WERI-Rb-1 (cell line): ENCODE results near the gene GTF3A.
"Not testable (repeated sequence)": the region's sequence is repeated elsewhere in the genome, so short reads cannot be mapped to it uniquely, and the experiment has no call there.

Experiments
- DNase-seq: peaks from one replicate; pipeline ENCODE4 v3.0.0-alpha.2; 2020
- H3K27ac ChIP-seq: fragments of 250-450 bp; sonication (Bioruptor Pico); 2 replicates; pipeline ENCODE4 v1.5.1; 2020; ENCODE audit warnings: mild to moderate bottlenecking, moderate library complexity
- H3K27me3 ChIP-seq: fragments of 250-450 bp; sonication (Bioruptor Pico); 2 replicates; pipeline ENCODE4 v1.5.1; 2021; ENCODE audit warnings: mild to moderate bottlenecking, low read depth, moderate library complexity; ENCODE audit not compliant: insufficient read depth, severe bottlenecking
- H3K36me3 ChIP-seq: fragments of 250-450 bp; sonication (Bioruptor Pico); 2 replicates; pipeline ENCODE4 v1.5.1; 2020; ENCODE audit warnings: mild to moderate bottlenecking, moderate library complexity
- H3K4me3 ChIP-seq: 2 replicates; pipeline ENCODE4 v1.5.1; 2011; ENCODE audit warnings: low read depth, mild to moderate bottlenecking, control low read depth, low read length
- H3K9me3 ChIP-seq: fragments of 250-450 bp; sonication (Bioruptor Pico); 2 replicates; pipeline ENCODE4 v1.5.1; 2021; ENCODE audit warnings: mild to moderate bottlenecking, moderate library complexity; ENCODE audit not compliant: severe bottlenecking
- TF ChIP-seq, protein P1 (sequence below): IDR thresholded peaks from 2 replicates; pipeline ENCODE4 v1.5.1; 2011; ENCODE audit warnings: low read depth, mild to moderate bottlenecking, control low read depth, inconsistent platforms, low read length

Gene GTF3A

DNA sequence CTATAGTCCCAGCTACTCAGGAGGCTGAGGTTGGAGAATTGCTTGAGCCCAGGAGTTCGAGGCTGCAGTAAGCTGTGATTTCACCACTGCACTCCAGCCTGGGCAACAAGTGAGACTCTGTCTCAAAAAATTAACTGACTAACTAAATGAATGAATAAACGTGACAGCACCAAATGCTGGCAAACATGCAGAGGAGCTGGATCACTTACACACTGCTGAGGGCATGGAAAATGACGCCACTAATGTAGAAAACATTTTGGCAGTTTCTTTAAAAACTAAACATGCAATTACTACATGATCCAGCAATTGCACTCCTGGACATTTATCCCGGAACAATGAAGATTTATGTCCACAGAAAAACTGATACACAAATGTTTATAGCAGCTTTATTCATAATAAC is 31.3 kb upstream of the GTF3A start:
- Histone ChIP-seq H3K4me3 (no peak overlapping the region), H3K27me3 (peaks cover 95% of the 10 kb centered on the region), H3K9me3 (peaks cover 5% of the 10 kb centered on the region), H3K27ac (no peak overlapping the region), H3K36me3 (no peaks in the 10 kb centered on the region)
- no peak for DNase-seq
- TF ChIP-seq, protein P1, sequence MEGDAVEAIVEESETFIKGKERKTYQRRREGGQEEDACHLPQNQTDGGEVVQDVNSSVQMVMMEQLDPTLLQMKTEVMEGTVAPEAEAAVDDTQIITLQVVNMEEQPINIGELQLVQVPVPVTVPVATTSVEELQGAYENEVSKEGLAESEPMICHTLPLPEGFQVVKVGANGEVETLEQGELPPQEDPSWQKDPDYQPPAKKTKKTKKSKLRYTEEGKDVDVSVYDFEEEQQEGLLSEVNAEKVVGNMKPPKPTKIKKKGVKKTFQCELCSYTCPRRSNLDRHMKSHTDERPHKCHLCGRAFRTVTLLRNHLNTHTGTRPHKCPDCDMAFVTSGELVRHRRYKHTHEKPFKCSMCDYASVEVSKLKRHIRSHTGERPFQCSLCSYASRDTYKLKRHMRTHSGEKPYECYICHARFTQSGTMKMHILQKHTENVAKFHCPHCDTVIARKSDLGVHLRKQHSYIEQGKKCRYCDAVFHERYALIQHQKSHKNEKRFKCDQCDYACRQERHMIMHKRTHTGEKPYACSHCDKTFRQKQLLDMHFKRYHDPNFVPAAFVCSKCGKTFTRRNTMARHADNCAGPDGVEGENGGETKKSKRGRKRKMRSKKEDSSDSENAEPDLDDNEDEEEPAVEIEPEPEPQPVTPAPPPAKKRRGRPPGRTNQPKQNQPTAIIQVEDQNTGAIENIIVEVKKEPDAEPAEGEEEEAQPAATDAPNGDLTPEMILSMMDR = no peak

DNA sequence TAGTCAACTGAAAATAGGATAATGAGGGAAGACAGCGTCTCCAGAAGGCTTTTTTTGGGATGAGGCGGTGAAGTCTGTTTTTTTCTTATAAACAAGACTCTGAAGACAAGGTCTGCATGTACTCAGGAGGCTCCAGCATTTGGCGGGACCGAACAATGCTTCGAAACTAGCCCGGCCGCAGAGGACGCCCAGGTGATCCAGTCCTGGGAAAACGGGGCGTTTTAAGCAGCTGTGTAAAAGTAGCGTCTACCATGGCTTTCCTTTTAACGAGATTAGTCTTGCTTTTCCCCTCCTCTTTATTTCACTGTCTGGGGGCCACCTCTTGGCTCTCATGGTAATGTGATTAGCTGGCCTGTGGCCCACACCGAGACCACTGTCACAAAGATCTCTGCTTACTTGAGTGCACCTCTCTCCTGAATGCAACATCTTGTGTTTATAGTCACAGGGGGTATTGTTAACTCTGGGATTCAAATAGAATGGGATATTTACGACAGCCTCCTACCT is 29.4 kb upstream of the GTF3A start:
- peaks cover 97% of the 10 kb centered on the region for H3K27me3 ChIP-seq
- no peak for DNase-seq

DNA sequence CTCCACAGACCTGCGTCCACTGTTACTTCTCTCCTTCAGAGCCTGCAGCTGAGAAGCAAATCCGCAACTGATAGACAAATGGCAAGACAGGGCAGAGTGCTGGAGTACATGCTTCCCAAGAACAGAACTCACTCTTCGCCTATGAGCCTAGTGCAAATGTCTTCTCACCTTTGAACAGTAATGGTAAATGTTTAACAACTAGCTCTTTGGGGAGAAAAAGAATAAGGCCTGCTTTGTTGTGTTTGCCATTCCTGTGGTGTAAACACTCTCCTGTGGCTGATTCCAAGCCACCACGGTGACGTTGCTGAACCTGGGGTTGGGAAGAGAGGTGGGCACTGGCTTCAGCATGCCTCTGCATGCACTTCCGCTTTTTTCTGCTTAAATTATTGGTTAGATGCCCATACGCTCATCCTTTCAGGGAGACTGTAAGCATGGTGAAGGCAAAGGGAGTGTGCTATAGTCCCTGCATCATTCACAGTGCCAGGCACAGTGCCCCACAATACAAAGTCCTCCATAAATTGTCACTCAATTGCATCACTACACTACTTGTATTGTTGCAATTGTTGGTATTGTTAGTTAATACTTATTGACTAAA is 28.1 kb upstream of the GTF3A start:
- Histone ChIP-seq H3K9me3 (peaks cover 12% of the 10 kb centered on the region), H3K36me3 (no peaks in the 10 kb centered on the region), H3K27ac (no peak overlapping the region), H3K27me3 (peaks cover 98% of the 10 kb centered on the region), H3K4me3 (no peak overlapping the region)
- no peak for DNase-seq
- TF ChIP-seq, protein P1 = no peak

More for the DNA sequence above, 29.4 kb upstream of the GTF3A start:
- H3K4me3 ChIP-seq = no peak overlapping the region
- peaks cover 5% of the 10 kb centered on the region for H3K9me3 ChIP-seq
- H3K27ac ChIP-seq = no peak overlapping the region
- no peaks in the 10 kb centered on the region for H3K36me3 ChIP-seq
- TF ChIP-seq, protein P1 = no peak

DNA sequence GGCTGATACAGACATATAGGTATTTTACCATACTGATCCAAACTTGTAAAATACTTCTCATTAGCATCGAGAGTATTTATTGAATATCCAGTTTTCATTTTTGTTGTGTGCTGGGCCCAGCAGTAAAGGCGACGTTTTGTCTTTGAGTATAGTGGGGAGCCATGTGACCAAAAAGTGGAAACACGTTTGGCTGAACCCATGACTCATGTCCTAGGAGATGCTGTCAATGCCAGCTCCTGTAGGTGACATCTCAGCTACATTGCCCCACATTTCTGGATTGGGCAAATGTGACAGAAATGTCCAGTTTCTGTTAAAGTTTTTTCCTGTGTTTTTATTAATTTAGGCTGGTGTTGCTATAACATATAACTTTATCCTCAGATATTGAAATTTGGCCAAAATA is 26.1 kb upstream of the GTF3A start:
- Histone ChIP-seq H3K9me3 (peaks cover 12% of the 10 kb centered on the region), H3K27me3 (peaks cover 100% of the 10 kb centered on the region)
- TF ChIP-seq, protein P1 = no peak

DNA sequence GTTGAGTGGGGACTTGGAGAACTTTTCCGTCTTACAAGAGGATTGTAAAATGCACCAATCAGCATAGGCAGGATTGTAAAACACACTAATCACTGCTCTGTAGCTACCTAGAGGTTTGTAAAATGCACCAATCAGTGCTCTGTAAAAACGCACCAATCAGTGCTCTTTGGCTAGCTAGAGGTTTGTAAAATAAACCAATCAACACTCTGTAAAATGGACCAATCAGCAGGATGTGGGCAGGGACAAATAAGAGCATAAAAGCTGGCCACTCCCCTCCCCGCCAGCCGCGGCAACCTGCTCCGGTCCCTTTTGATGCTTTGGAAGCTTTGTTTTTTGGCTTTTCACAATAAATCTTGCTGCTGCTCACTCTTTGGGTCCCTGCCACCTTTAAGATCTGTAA is 24.0 kb upstream of the GTF3A start:
- Histone ChIP-seq H3K27me3 (peaks cover 99% of the 10 kb centered on the region), H3K9me3 (peaks cover 12% of the 10 kb centered on the region)
- H3K36me3 ChIP-seq, H3K4me3 ChIP-seq, DNase-seq, H3K27ac ChIP-seq: not testable (repeated sequence)

More for the DNA sequence above, 26.1 kb upstream of the GTF3A start:
- DNase-seq = no peak
- no peaks in the 10 kb centered on the region for H3K36me3 ChIP-seq
- H3K4me3 ChIP-seq = no peak overlapping the region
- H3K27ac ChIP-seq = no peak overlapping the region

DNA sequence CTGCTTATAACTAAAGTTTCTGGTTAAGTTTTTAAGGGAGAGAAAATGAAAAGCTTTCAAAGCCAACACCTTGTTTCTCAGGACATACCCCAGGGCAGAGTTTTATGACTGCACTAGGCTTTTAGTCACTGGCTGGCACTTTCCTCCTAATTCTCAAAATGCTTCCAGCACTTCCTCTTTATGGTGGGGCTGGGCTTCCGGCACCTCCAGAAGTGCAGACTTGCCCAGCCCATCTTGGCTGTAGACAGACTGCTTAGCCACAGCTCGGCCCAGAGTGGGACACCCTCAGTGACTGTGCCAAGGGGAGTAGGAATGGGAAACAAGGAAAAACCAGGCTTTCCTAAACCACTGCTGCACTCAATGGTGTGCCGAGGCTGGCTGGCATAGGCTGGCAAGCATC is 23.2 kb upstream of the GTF3A start:
- Histone ChIP-seq H3K4me3 (no peak overlapping the region), H3K27ac (no peak overlapping the region), H3K27me3 (peaks cover 99% of the 10 kb centered on the region), H3K36me3 (no peaks in the 10 kb centered on the region), H3K9me3 (peaks cover 10% of the 10 kb centered on the region)
- TF ChIP-seq, protein P1 = no peak
- no peak for DNase-seq
